A673 (cell line): ENCODE measurements around the gene LARGE1.

ENCODE experiments used
- EZH2 ChIP-seq: fragments of 200-600 bp; sonication (generic); IDR thresholded peaks from 2 replicates; pipeline ENCODE4 v1.6.1; 2017; ENCODE audit warnings: borderline replicate concordance, low read depth, mild to moderate bottlenecking, mixed read lengths, antibody characterized with exemption, low read length; ENCODE audit not compliant: poor library complexity, severe bottlenecking
- TF ChIP-seq, protein P1 (sequence below): fragments of 300-800, 200-600 bp; sonication (generic); conservative IDR thresholded peaks from 2 replicates; pipeline ENCODE4 v1.5.1; 2017; ENCODE audit warnings: low read depth, mild to moderate bottlenecking, antibody characterized with exemption, low read length, moderate library complexity, mixed read lengths

GRCh38 chr22:33331017-33331416 lies 589.3 kb downstream of the LARGE1 start:
- no peak for TF ChIP-seq EZH2
- TF ChIP-seq, protein P1, sequence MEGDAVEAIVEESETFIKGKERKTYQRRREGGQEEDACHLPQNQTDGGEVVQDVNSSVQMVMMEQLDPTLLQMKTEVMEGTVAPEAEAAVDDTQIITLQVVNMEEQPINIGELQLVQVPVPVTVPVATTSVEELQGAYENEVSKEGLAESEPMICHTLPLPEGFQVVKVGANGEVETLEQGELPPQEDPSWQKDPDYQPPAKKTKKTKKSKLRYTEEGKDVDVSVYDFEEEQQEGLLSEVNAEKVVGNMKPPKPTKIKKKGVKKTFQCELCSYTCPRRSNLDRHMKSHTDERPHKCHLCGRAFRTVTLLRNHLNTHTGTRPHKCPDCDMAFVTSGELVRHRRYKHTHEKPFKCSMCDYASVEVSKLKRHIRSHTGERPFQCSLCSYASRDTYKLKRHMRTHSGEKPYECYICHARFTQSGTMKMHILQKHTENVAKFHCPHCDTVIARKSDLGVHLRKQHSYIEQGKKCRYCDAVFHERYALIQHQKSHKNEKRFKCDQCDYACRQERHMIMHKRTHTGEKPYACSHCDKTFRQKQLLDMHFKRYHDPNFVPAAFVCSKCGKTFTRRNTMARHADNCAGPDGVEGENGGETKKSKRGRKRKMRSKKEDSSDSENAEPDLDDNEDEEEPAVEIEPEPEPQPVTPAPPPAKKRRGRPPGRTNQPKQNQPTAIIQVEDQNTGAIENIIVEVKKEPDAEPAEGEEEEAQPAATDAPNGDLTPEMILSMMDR, result no peak
